SKM-1 (cell line): ENCODE data around the gene S1PR4.
"Not testable (repeated sequence)": the region's sequence is repeated elsewhere in the genome, so short reads cannot be mapped to it uniquely, and the experiment has no call there.

Experiments
- DNase-seq: peaks from one replicate; lab custom pipeline; 2025; ENCODE audit not compliant: unreplicated experiment; lab: John Stamatoyannopoulos, UW

The S1PR4 gene

GRCh38 chr19:3178973-3179738 is 587 bp downstream of the S1PR4 start:
- no peak for DNase-seq

- DNase-seq: no peak
These were observed 1.2 kb downstream of the S1PR4 start for GRCh38 chr19:3179739-3180293.

- DNase-seq: no peak
These were observed 5.4 kb downstream of the S1PR4 start for GRCh38 chr19:3183721-3184641.

GRCh38 chr19:3184847-3185460 is 6.4 kb downstream of the S1PR4 start:
- peak; percentile 52 for DNase-seq

GRCh38 chr19:3185461-3186159 is 7.0 kb downstream of the S1PR4 start, which contains the start of gene NCLN:
Gene NCLN (plus strand): TSS chr19:3185930. CDS start chr19:3186031, 101 bp downstream.
- DNase-seq: peak; percentile 92

- DNase-seq: no peak
These were observed 7.7 kb downstream of the S1PR4 start for GRCh38 chr19:3186160-3186688.

GRCh38 chr19:3186891-3187661 is 8.5 kb downstream of the S1PR4 start:
- no peak for DNase-seq

GRCh38 chr19:3187662-3188511 is 9.3 kb downstream of the S1PR4 start:
- DNase-seq: no peak

GRCh38 chr19:3188627-3189596 is 10.3 kb downstream of the S1PR4 start:
- no peak for DNase-seq

GRCh38 chr19:3189702-3190469 is 11.3 kb downstream of the S1PR4 start:
- no peak for DNase-seq

GRCh38 chr19:3190470-3190770 is 11.9 kb downstream of the S1PR4 start:
- DNase-seq: no peak

GRCh38 chr19:3190921-3191805 is 12.6 kb downstream of the S1PR4 start:
- DNase-seq: no peak

GRCh38 chr19:3191806-3192104 is 13.2 kb downstream of the S1PR4 start:
- DNase-seq: not testable (repeated sequence)

GRCh38 chr19:3192228-3192635 is 13.7 kb downstream of the S1PR4 start:
- DNase-seq: no peak

- no peak for DNase-seq
These were observed 14.1 kb downstream of the S1PR4 start for GRCh38 chr19:3192684-3193083.
